Hippocampal formation (tissue), 2 donors: Measurements from ENCODE around the gene CHPF2.

Experiments
- DNase-seq, 2 donors: peaks; one replicate each; lab custom pipeline; 2025; lab: John Stamatoyannopoulos, UW

The CHPF2 gene, protein sequence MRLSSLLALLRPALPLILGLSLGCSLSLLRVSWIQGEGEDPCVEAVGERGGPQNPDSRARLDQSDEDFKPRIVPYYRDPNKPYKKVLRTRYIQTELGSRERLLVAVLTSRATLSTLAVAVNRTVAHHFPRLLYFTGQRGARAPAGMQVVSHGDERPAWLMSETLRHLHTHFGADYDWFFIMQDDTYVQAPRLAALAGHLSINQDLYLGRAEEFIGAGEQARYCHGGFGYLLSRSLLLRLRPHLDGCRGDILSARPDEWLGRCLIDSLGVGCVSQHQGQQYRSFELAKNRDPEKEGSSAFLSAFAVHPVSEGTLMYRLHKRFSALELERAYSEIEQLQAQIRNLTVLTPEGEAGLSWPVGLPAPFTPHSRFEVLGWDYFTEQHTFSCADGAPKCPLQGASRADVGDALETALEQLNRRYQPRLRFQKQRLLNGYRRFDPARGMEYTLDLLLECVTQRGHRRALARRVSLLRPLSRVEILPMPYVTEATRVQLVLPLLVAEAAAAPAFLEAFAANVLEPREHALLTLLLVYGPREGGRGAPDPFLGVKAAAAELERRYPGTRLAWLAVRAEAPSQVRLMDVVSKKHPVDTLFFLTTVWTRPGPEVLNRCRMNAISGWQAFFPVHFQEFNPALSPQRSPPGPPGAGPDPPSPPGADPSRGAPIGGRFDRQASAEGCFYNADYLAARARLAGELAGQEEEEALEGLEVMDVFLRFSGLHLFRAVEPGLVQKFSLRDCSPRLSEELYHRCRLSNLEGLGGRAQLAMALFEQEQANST

DNA sequence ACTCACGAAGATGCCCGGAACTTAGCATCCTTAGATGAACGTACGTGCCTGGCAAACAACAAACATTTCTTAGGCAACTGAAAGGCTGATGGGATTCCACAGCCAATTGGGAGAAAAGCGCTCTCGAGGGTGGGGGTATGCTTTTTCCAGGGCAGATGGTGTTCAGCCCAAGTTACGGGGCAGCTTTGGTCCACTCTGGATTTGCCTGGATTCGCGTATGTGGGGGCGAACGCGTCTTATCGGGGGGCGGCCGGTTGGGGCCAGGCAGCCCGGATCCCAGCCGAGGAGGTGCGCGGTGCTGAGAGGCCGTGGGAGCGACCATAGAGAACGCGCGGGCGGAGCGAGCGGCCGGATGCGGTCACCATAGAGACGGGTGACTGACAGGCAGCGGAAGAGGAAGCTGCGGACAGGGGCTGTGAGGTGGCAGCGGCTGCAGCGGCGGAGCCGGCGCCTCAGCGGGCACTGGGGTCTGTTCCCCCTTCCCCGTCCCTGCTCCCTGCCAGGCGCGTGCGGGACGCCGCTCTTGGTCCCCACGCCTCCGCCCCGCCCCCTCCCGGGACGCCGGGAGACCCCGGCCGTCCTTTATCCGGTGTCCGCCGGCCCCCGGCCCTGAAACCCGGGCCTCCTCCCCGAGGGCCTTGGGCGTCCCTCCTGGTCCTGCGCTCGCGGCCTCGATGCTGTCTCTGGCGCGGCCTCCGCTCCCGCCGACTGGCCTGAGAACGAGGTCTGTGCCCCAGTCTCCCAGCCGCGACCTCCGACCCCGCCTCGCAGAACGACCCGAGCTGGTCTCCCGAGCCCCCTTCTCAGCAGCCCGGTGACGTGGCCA is at the start of gene CHPF2:
TSS of gene CHPF2 (plus strand) at position 393 of the 826 bp plus-strand sequence. CDS start 1,529 bp downstream, outside the sequence.
- peak; percentile 84 for DNase-seq

DNA sequence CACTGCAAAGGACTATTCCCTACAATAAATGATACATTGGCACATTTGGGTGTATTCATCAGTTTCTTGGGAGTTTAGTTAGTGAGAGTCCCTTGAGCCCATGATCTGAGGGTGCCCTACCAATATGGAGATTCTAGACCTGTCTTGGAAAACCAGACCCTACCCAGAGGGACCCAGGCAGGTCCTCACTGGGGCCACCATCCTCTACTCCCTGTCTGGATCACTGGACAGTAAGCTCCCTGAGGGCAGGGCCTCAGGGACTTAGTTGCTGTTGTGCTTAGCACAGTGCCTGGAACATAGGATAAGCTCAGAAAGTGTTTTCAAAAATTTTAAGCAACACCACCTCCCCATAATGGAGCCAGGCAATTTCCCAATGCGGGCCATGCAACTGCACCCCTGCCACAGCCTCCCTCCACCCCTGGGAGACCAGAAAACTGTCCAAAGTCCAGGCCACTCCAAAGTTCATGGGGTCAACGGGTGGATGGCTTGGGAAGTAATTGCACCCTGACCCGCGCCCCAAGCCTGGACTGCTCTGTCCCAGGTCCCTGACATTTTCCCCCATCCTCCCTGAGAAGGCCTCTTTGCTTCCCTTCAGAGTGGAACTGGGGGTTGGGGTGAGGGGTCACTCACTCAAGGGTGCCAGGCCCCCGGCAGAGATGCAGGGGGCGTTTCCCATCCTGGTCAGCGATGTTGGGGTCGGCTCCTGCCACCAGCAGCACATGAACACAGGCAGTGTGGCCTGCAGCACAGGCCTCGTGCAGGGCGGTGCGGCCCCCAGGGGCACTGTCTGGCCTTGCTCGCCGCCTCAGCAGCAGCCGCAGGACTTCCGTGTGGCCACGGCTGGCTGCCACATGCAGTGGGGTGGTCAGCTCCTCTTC is 46.3 kb upstream of the CHPF2 start:
- DNase-seq: no peak

DNA sequence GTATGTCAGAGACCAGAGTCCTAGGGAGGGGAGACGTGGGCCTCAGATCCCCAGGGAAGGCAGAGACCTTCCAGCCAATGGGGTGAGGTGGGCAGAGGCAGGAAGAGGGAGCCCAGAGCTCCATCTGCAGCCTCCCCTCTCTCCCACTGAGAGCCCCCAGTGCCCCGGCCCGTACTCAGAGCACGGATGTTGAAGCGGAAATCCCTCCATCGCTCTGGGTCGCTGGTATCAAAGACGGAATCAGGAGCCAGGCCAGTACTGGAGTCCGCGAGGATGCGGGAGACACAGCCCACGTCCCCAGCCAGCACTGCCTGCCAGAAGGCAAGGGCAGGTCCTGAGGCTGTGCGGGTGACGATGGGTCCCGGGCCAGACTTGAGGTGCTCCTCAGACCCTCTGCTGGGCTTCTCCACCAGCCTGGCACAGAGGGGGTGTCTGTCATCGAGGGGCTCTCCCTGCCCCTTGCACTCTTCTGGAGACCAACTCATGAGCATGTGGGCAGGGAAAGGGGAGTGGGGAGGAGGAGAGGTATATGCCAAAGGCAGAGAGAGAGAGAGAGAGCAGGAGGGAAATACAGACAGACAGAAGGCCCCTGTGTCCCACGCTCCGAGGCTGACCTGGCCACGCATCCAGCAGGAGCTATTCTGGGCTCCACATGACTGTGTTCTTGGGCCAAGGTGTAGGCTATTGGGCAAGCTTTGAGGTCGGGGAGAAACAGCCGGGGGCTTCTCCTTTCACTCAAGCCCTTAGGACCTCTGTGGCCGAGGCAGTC is 45.5 kb upstream of the CHPF2 start, which contains the start of gene ASB10:
TSS of gene ASB10 (minus strand) at position 611 of the 769 bp plus-strand sequence. CDS start at position 491, 120 bp downstream.
- no peak for DNase-seq

DNA sequence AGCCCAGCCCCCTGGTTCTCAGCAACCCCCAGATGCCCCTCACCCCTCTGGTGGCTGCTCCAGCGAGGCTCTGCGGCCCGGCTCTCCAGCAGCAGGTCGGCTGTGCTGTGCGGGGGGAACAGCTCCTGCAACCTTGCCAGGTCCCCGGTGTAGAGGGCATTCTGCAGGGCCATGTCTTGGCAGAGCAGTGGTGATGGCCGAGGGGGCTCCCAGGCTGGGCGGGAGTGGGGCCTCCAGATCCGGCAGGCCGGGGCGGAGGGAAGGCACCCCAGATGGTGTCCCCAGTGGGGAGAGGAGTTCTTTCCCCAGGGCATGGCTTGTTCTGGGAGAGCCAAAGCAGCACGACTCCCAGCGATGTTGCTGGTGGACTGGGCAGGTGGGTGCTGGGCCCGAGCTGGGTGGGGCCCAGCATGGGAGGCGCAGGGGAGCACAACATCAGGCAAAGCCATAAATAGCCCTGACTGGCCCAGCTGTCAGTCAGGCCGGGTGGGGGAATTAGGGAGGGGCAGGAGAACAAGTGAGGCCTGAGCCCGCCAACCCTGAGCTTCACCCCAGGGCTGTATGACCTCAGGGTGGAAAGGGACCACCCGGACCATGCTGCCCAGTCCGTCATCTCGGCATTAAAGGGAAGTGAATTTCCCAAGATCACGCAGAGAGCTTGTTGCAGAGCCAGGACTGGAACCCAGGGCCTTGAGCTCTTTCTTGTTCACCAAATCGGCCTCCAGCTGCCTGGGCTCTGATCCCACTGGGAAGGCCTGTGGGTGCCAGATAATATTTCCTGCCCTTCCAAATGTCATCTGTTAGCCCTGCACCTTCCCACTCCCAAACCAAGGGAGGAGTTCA is 44.7 kb upstream of the CHPF2 start:
- no peak for DNase-seq

DNA sequence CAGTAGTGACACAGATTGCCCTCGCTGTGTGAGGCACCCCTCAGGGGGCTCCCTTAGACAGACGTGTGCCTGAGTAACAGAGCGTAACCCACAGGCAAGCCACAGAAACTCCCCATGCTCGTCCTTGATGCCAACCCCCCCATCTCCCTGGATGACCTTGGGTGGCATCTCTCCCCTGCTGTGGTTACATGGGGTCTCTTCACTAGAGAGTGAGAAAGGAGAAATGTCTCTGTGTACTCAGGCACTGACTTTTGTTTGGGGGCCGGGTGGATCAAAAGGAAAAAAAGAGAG is 44.1 kb upstream of the CHPF2 start:
- no peak for DNase-seq

DNA sequence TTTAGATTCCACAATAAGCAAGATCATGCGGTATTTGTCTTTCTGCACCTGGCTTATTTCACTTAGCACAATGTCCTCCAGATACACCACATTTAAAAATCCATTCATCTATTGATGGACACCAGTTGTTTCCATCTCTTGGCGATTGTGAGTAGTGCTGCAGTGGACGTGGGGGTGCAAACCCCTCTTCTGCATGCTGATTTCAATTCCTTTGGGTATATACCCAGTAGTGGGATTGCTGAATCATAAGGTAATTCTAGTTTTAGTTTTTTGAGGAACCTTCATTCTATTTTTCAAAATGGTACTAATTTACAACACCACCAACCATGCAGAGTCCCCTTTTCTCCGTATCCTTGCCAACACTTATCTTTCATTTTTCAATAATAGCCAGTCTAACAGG is 43.2 kb upstream of the CHPF2 start:
- DNase-seq: no peak

DNA sequence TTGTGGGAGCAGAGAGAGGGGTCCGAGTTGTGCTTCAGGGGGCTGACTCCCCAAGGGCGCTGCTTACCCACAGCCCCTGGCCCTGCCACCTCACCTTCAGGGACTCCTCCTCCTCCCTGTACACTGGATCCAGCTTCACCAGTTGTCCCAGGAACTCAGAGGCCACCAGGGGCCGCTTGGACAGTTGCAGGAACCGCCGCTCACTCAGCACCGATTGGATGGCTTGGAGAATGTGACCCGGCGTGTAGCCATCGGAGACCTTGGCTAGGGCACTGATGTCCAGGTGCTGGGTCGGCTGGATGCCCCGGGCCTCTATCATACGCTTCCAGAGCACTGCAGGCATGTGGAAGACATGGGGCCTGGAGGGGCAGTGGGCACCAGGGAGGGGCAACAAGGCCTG is 40.7 kb upstream of the CHPF2 start:
- DNase-seq: no peak

DNA sequence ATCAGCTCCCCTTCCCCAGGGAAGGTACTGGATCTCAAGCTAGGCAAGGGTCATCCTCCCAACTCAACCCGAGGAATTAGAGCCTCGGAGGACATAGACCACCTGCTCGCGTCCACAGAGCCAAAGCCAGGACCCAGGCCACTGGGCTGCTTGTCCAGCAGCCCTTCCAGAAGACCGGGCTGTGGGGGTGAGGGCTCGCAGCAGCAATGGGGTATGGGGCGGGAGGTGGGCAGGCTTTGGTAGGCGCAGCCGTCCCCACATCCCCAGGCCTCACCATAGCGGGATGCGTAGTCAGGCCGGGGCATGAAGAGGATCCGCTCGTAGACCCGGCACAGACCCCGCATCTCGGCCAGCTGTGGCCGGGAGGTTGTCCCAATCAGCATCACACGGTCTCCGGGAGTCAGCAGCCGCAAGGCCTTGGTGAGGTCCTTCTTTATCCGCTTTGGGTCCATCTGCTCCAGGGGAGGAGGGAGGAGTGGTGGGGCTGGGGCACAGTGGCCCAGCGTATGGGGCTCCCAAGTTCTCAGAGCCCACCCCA is 40.2 kb upstream of the CHPF2 start:
- no peak for DNase-seq

DNA sequence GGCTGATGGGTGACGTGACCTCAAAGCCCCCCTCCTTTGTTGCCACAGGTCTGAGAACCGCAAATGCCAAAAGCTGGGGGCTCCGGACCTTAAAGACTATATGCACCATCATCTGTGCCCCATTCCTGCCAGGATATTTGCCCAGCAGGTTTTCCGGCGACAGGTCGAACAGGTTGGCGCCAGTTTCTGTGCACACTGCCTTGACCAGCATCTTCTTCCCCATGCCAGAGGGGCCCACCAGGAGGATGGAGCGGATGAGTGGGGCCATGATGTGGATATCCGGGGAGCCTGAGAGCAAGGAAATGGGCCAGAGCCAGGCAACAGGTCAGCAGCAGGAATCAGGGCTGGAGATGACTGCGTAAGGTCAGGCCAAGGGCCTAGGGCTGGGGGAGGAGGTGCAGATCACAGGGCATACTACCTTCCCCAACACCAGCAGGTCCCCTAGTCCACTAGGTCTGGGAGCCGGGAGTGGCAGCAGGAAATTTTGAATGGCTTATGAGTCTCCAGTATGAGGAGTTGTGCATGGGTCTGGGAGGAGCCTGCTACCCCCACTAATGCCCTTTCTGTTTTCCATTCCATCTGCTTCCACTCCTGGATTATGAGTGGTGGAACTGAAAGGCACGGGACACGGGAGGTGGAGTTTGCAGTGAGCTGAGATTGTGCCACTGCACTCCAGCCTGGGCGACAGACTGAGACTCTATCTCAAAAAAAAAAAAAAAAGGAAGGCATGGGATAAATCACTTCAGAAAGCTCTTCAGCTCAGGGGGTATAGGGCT is 38.9 kb upstream of the CHPF2 start:
- DNase-seq: no peak

DNA sequence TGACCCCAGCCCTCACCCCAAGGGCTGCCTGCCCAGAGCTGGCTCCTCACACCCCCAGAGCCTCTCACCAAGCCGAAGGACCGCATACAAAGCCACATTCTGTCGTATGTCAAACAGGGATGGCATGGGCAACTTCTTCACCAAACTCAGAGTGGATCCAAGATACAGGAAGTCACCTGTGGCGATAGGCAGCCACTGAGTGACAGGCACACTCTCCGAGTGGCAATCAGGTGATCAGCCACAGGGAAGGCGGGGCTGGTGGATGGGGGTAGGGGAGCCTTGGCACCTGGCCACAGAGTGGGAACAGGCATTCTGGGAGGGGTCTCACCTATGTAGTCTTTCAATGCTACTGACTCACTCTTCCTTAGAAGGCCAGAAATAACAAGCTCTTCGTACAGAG is 38.1 kb upstream of the CHPF2 start:
- no peak for DNase-seq

DNA sequence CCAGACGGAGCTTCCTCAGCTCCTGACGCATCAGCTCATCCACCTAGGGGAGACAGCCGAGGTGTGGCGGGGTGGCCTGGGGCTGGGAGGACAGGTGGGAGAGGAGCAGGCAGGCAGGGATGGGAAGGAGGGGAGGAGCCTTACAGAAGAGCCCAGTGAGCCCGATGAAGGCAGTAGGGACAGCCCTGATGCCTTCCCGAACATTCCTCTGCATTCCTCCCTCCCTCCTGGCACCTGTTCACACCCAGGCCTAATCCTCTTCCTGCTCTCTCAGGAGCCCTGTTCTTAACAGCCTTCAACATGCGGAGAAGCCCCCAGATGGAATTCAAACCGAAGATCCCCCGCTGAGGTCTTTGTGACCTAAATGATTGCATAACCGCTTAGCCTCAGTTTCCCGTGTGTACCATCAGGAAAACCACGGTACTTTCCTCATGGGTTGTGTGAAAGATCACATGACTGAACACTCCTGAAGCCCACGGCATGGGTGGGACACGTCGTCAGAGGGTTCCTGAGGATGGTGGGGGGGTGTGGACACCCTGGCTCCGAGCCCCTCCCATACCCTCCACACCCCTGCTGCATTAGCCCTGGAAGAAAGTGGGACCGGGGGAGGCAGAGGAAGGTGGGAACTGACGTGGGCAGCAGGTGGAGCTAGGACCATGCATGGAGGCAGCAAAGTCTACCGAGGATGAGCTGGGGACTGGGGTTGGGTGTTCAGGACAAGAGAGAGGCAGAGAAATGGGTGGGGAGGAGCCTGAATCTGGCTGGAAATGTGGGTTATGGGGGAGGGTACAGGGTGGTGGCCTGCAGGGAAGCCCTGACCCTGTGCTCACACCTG is 36.5 kb upstream of the CHPF2 start:
- DNase-seq: no peak

DNA sequence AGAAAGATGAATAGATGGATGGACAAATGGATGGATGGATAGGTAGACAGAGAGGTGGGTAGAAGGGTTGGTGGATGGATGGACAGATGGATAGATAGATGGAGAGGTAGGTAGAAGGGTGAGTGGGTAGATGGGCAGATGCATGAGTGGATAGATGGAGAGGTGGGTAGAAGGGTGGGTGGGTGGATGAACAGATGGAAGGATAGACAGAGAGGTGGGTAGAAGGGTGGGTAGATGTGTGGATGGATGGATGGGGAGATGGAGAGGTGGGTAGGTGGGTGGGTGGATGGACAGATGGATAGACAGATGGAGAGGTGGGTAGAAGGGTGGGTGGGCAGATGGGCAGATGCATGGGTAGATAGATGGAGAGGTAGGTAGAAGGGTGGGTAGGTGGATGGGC is 34.4 kb upstream of the CHPF2 start:
- DNase-seq: no peak

DNA sequence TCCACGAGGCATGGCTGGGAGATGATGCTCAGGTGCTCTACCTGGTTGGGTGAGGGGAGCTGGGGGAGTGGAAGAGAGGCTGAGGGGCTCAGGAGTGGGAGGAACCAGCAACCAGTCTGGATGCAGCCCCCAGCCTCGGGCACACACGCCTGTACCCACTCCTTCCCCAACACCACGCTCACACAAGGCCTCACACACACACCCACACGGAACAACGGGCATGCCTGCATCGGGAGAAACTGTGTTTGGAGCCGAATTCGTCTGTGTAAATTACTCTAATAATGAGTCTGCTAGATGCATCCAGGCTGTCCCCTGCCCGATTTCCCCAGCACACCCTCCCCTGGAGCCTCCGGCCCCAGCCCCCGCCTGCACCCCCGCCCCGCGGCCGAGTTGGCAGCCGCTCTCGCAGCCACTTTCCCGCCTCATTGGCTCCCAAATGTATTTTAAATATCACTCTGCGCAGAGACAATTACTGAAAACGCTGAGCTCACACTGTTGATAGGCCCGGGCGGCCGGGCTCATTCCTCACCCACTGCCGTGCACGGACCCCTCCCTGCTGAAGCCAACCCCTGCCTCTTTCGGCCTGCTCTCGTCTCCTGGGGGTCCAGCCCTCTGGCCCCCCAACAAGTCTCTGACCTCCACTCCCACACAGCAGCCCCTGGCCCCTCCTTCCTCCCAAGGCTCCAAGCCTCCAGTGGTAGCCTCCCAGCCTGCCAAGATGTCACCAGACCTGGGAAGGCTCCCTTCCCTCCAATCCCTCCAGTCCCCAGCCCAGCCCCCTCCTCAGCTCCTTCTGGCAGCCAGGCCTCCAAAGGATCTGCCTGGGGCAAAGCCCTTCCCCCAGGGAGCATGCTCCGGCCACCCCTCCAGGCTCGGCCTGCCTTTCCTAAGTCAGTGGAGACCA is 33.1 kb upstream of the CHPF2 start:
- peak in 1 of 2 donors; percentile 7 for DNase-seq

DNA sequence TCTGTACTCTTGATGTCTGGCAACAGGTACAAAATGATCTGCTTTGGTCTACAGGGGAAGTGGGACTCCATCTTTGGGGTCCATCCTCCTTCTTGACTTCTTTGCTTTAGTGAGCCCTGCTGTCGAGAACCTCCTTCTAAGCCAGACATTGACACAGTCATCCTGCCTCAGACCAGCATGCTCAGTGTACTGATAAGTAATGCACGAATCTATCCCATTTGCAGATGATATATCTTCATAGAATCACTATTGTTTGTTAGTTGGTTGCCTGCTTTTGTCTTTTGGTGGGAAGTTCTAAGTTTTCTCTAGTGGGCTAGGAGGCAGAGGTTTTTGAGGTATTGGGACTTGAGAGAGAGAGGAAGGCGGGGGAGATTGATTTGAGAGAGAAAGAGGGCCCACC is 30.9 kb upstream of the CHPF2 start:
- no peak for DNase-seq

DNA sequence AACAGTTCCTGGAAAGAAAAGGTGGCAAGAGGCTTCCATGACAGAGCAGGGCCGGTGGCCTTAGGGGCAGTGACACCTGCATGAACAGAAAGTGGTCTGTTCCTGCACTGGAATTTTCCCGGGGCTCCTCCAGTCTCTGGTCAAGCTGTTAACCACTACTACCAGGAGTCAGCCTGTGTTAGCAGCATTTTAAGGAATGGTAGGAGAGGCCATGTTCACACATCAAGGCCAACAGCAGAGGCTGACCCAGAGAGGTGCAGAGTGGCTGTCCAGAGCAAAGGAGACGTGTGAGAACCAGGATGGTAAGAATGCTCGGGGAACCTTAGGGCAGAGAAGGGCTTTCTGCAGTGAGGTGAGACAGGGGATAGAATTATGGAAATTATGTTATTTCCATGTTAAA is 30.5 kb upstream of the CHPF2 start:
- no peak for DNase-seq

DNA sequence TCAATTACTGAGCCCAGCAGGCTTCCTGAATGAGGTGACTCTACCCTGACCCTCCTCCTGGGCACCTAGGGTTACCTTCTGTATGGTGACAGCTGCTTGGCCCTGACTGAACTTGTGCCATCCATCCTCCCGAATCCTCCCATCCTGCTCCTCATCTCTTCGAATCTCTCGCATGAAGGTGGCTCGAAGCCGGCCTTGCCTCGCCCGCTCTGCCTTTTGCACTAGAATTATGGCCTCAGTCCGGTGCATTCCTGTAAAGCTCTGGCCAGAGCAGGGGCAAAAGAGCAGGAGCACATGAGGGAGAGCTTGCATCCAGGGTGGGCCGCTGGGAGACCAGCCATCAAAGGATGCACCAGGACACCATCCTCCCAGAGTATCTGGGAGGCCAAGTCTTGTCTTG is 29.4 kb upstream of the CHPF2 start:
- DNase-seq: no peak
